Heart right ventricle (tissue), 16 donors: Measurements from ENCODE around the gene TARS2. TPM values are rescaled to one million over a fixed set of nuclear protein-coding genes. Genes with fewer than 3 reads are reported as not detected.

Source experiments
- ATAC-seq, 8 donors: fragments of 200-7000 bp; cut with Tn5 transposase; one replicate each; pipeline ENCODE4 v1.9.1; 2020; ENCODE audit warnings: mild to moderate bottlenecking in 8 of 8, moderate library complexity in 8 of 8, moderate number of reproducible peaks in 1 of 8
- DNase-seq, 2 donors: peaks; one replicate each; pipeline ENCODE4 v3.0.0-alpha.2; 2020
- H3K27ac ChIP-seq, 10 donors: fragments of 200-600 bp; sonication (generic) in 2 of 10; one replicate each; pipeline versions ENCODE4 v1.5.0 to v1.8.0; 2020 to 2022; ENCODE audit warnings: mild to moderate bottlenecking in 3 of 10
- H3K27me3 ChIP-seq, 7 donors: fragments of 200-600 bp; one replicate each; pipeline ENCODE4 v1.8.0; 2021 to 2022; ENCODE audit warnings: mild to moderate bottlenecking in 2 of 7
- H3K36me3 ChIP-seq, 9 donors: fragments of 200-600 bp; sonication (generic) in 1 of 9; one replicate each; pipeline versions ENCODE4 v1.5.0 to v1.8.0; 2020 to 2022; ENCODE audit warnings: mild to moderate bottlenecking in 2 of 9
- H3K4me1 ChIP-seq, 9 donors: fragments of 200-600 bp; sonication (generic) in 1 of 9; one replicate each; pipeline versions ENCODE4 v1.5.0 to v1.8.0; 2020 to 2022; ENCODE audit warnings: mild to moderate bottlenecking in 4 of 9
- H3K4me3 ChIP-seq, 10 donors: fragments of 200-600 bp; sonication (generic) in 2 of 10; one replicate each; pipeline versions ENCODE4 v1.5.0 to v1.8.0; 2020 to 2022; ENCODE audit warnings: mild to moderate bottlenecking in 7 of 10, moderate library complexity in 2 of 10
- H3K9me3 ChIP-seq, 11 donors: fragments of 200-600 bp in 10 of 11; sonication (generic) in 2 of 11; one replicate each; pipeline versions ENCODE4 v1.5.0 to v1.8.0; 2013 to 2022; ENCODE audit warnings: mild to moderate bottlenecking in 2 of 11, control low read depth in 1 of 11, moderate library complexity in 1 of 11
- CTCF ChIP-seq, 9 donors: fragments of 200-600 bp; sonication (generic) in 2 of 9; IDR thresholded peaks; one replicate each; pipeline versions ENCODE4 v1.5.0 to v1.8.0; 2021 to 2022; ENCODE audit warnings: antibody characterized with exemption in 9 of 9, mild to moderate bottlenecking in 5 of 9, moderate library complexity in 1 of 9
- WGBS, 2 donors: extraction: QIAGEN DNeasy Blood & Tissue Kit; methylation state at CpG; one replicate each; pipeline ENCODE4 v1.1.7; 2013; ENCODE audit warnings: inconsistent platforms in 1 of 2; 5-methylcytosine and 5-hydroxymethylcytosine counted together
- intact Hi-C, 10 donors: fragments of 100-400 bp; cut with DNase I; formaldehyde crosslinking; loops; one replicate each; pipeline versions ENCODE4 v1.11.1 to v1.14.2; 2022
- polyA plus RNA-seq, 2 donors: library from polyadenylated mRNA; stranded (reverse); fragments of 200-250 nt; gene quantifications; one replicate each; pipeline ENCODE4 v1.2.3, GENCODE V29; 2013
- total RNA-seq, 10 donors: library from RNA; stranded (reverse); fragmentation: NEBNext Ultra II Directional in 3 of 10; extraction: Animal tissue kit (Norgen Biotek cat#: 25700) in 3 of 10; gene quantifications; one replicate each; pipeline versions ENCODE4 v1.2.1 to v1.2.4, GENCODE V29; 2021 to 2023
- donor health status: Arrhythmogenic right ventricular cardiomyopathy.
- donor health status: ischemic (EF 13 %, LVEDD 7.1; RV severe dilation, severe dysfunction).
- donor health status: healthy with polysubstance abuse.
- donor health status: DM: no; HTN: yes; CAD: no.
- donor health status: DM: no; HTN: no; CAD: no.
- donor health status: ischemic (EF 25% LVEDD 6.9; RV normal size, moderate dysfunction).
- donor health status: ischemic (EF 25% LVEDD 5.7; RV mildly dilated, moderate dysfunction).
- donor health status: healthy.
- donor health status: DM: yes; HTN: yes; CAD: no.
- donor health status: Ischemic cardiomyopathy.
- donor health status: ischemic (EF 35%, LVEDD 5.7; RV mildly dilated, moderate dysfunction).
- donor health status: nonischemic (EF 11% LVEDD 7.7; RV severe dilation, severe dysfunction).
- donor health status: DM: yes; HTN: yes; CAD: no.
- donor health status: PGD.
- donor health status: ischemic (EF 29% LVEDD 5.4; RV normal size, mild dysfunction).
- donor health status: nonischemic (EF 23%, LVEDD 6.1; RV moderate dilation, normal function).

The TARS2 gene
- total and polyA plus RNA-seq, 12 donors, result 19.1 to 44.4 (median 34.0) TPM

- TF ChIP-seq CTCF (IDR thresholded peaks at IDR 0.05), result no peak
- WGBS, 2 donors, result 0% methylated on average over 54 of the region's 54 CpGs
- H3K4me3 ChIP-seq, result peak within 1 kb of the TSS; percentile 52 to 78 (median 64)
- H3K27ac ChIP-seq, result peak within 1 kb of the TSS; percentile 68 to 94 (median 85)
- H3K4me1 ChIP-seq, result peaks cover 0 to 23% (median 16%) of the 10 kb centered on the region in 9 donors
- no peaks in the 10 kb centered on the region for H3K27me3 ChIP-seq
- H3K36me3 ChIP-seq, result peaks cover 0 to 26% (median 3%) of the 10 kb centered on the region in 9 donors
- intact Hi-C loops, result loop anchor here in 2 of 10 donors (1.0 kb wide), 1 partner anchor 28 kb away; the partner anchor contains the start of gene TARS2 (in 2 of the 2)
- ATAC-seq (peak; percentile 98 to 99 (median 98)), DNase-seq (peak; percentile 96 to 98)
- no peaks in the 10 kb centered on the region for H3K9me3 ChIP-seq
Measured at GRCh38 chr1:150515328-150516049, 28.3 kb downstream of the TARS2 start, which contains the start of gene FALEC. Gene FALEC, plus strand, starts transcription at chr1:150515752.

GRCh38 chr1:150516050-150516591, 28.9 kb downstream of the TARS2 start:
- intact Hi-C loops, result no loop called here
- 3 to 4% methylated on average over 19 of the region's 19 CpGs for WGBS, 2 donors
- DNase-seq (no peak), ATAC-seq (peak in 4 of 8 donors; percentile 1 to 18 (median 6))
- H3K36me3 ChIP-seq, result peaks cover 0 to 19% (median 3%) of the 10 kb centered on the region in 9 donors
- peak overlapping the region; percentile 68 to 94 (median 85) for H3K27ac ChIP-seq
- peak overlapping the region; percentile 52 to 78 (median 64) for H3K4me3 ChIP-seq
- TF ChIP-seq CTCF (IDR thresholded peaks at IDR 0.05), result peak in 1 of 9 donors; percentile 3
- H3K4me1 ChIP-seq, result peaks cover 0 to 23% (median 16%) of the 10 kb centered on the region in 9 donors
- no peaks in the 10 kb centered on the region for H3K27me3 ChIP-seq
- no peaks in the 10 kb centered on the region for H3K9me3 ChIP-seq

GRCh38 chr1:150516616-150517015, 29.4 kb downstream of the TARS2 start:
- peaks cover 0 to 14% (median 1%) of the 10 kb centered on the region in 9 donors for H3K36me3 ChIP-seq
- H3K4me3 ChIP-seq, result peak overlapping the region in 4 of 10 donors; percentile 60 to 78 (median 72)

More at GRCh38 chr1:150516616-150517015, 29.4 kb downstream of the TARS2 start:
- TF ChIP-seq CTCF (IDR thresholded peaks at IDR 0.05), result no peak
- intact Hi-C loops, result no loop called here
- WGBS, 2 donors, result 49 to 56% methylated on average over 4 of the region's 4 CpGs
- Histone ChIP-seq H3K4me1 (peaks cover 0 to 23% (median 16%) of the 10 kb centered on the region in 9 donors), H3K9me3 (no peaks in the 10 kb centered on the region), H3K27me3 (no peaks in the 10 kb centered on the region), H3K27ac (peak overlapping the region in 4 of 10 donors; percentile 83 to 94 (median 88))
- ATAC-seq (no peak), DNase-seq (no peak)
